ENCODE results near the gene RBM26. TPM values are rescaled to one million over a fixed set of nuclear protein-coding genes. Genes with fewer than 3 reads are reported as not detected.
A peak's percentile ranks its signal among the peaks of the same experiment; 100 is the strongest.

The RBM26 gene
- polyA plus RNA-seq, 3 donors, result 3.5 to 25.3 (median 5.0) TPM

DNA sequence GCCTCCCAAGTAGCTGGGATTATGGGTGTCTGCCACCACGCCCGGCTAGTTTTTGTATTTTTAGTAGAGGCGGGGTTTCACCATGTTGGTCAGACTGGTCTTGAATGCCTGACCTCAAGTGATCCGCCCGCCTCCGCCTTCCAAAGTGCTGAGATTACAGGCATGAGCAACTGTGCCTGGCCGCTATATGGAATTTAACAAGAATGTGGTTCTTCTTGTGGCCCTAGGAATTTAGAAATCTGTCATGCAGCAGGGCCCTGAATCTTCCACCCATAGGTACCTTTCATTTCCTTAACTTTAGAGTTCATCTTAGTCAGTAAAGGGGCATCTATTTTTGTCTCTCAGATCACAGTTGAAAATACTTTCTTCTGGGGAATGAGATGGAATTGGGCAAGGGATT lies 49.3 kb upstream of the RBM26 start:
- no peak overlapping the region for H3K27ac Mint-ChIP-seq
- Histone ChIP-seq H3K79me2 (ENCODE audit: insufficient read depth, low read length) (no peaks in the 10 kb centered on the region), H3K27ac (ENCODE audit: low read depth in 1 of 2, low read length in 2 of 2) (no peak overlapping the region), H3K4me2 (replicated peaks; ENCODE audit: extremely low read depth, low read length, poor library complexity, severe bottlenecking) (no peak overlapping the region), H3K36me3 (replicated peaks in 1 of 2; ENCODE audit: control insufficient read depth in 1 of 2, insufficient read depth in 2 of 2, low read length in 2 of 2) (no peaks in the 10 kb centered on the region), H3K9me3 (replicated peaks in 1 of 2; ENCODE audit: control insufficient read depth in 1 of 2, insufficient read depth in 1 of 2, low read length in 2 of 2) (no peaks in the 10 kb centered on the region), H3K4me3 (replicated peaks in 1 of 3; ENCODE audit: low read depth in 2 of 3, low read length in 3 of 3) (no peak overlapping the region), H4K20me1 (ENCODE audit: insufficient read depth, low read length) (no peaks in the 10 kb centered on the region), H3K27me3 (ENCODE audit: control insufficient read depth in 2 of 2, insufficient read depth in 2 of 2, low read length in 2 of 2) (peaks cover 11 to 19% of the 10 kb centered on the region in 2 donors), H3K4me1 (ENCODE audit: control insufficient read depth in 1 of 2, insufficient read depth in 2 of 2, low read length in 2 of 2) (no peaks in the 10 kb centered on the region), H2AFZ (ENCODE audit: insufficient read depth, low read depth, low read length, poor library complexity, severe bottlenecking) (no peak overlapping the region), H3K9ac (ENCODE audit: insufficient read depth, low read length, poor library complexity, severe bottlenecking) (no peak overlapping the region)
- H3K4me3 Mint-ChIP-seq, result no peak overlapping the region
- H3K4me1 Mint-ChIP-seq, result no peaks in the 10 kb centered on the region
- no peak for DNase-seq
- no peaks in the 10 kb centered on the region for H3K36me3 Mint-ChIP-seq
- intact Hi-C loops (cut with micrococcal nuclease), result no loop called here
- peaks cover 0 to 1% (median 0%) of the 10 kb centered on the region in 7 donors for H3K9me3 Mint-ChIP-seq
- 93% methylated on average over 6 of the region's 7 CpGs for WGBS (ENCODE audit: insufficient coverage)
- TF ChIP-seq, protein P1, sequence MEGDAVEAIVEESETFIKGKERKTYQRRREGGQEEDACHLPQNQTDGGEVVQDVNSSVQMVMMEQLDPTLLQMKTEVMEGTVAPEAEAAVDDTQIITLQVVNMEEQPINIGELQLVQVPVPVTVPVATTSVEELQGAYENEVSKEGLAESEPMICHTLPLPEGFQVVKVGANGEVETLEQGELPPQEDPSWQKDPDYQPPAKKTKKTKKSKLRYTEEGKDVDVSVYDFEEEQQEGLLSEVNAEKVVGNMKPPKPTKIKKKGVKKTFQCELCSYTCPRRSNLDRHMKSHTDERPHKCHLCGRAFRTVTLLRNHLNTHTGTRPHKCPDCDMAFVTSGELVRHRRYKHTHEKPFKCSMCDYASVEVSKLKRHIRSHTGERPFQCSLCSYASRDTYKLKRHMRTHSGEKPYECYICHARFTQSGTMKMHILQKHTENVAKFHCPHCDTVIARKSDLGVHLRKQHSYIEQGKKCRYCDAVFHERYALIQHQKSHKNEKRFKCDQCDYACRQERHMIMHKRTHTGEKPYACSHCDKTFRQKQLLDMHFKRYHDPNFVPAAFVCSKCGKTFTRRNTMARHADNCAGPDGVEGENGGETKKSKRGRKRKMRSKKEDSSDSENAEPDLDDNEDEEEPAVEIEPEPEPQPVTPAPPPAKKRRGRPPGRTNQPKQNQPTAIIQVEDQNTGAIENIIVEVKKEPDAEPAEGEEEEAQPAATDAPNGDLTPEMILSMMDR (IDR thresholded peaks at IDR 0.05), result no peak
- H3K27me3 Mint-ChIP-seq (ENCODE audit: low read depth in 3 of 3), result peaks cover 17 to 33% (median 21%) of the 10 kb centered on the region in 3 donors

DNA sequence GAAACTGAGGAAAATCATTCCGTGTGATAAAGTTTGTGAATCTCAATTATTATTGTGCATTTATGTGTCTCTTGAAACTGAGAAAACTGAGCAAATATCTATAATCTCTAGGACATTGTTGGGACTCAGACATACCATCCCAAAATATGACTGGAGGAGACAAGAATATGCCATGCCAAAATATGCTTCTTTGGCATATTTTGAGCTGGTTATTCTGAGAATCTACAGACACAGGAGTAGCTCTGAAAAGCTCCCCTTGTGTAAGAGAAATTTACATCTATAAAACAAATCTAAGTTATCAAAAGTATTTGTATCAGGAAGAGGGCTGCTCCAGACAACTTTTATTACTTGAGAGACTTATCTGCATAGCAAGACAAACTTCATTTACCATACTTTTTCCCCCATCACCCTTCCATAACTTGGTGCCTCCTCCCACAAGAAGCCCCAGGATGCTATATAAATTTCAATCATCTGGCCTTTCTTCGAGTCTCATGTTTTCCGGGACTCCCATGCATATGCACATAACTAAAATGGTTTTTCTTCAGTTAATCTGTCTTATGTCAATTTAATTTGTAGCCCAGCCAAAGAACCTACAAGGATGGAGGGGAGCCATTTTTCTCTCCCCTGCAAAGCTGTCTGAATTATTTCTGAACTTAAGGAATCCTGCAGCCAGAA lies 46.3 kb upstream of the RBM26 start:
- Histone ChIP-seq H3K79me2 (ENCODE audit: insufficient read depth, low read length) (no peaks in the 10 kb centered on the region), H3K27ac (ENCODE audit: low read depth in 1 of 2, low read length in 2 of 2) (no peak overlapping the region), H2AFZ (ENCODE audit: insufficient read depth, low read depth, low read length, poor library complexity, severe bottlenecking) (no peak overlapping the region), H3K9me3 (replicated peaks in 1 of 2; ENCODE audit: control insufficient read depth in 1 of 2, insufficient read depth in 1 of 2, low read length in 2 of 2) (no peaks in the 10 kb centered on the region), H3K4me3 (replicated peaks in 1 of 3; ENCODE audit: low read depth in 2 of 3, low read length in 3 of 3) (no peak overlapping the region), H3K4me1 (ENCODE audit: control insufficient read depth in 1 of 2, insufficient read depth in 2 of 2, low read length in 2 of 2) (no peaks in the 10 kb centered on the region), H3K4me2 (replicated peaks; ENCODE audit: extremely low read depth, low read length, poor library complexity, severe bottlenecking) (no peak overlapping the region), H3K9ac (ENCODE audit: insufficient read depth, low read length, poor library complexity, severe bottlenecking) (no peak overlapping the region), H4K20me1 (ENCODE audit: insufficient read depth, low read length) (no peaks in the 10 kb centered on the region), H3K36me3 (replicated peaks in 1 of 2; ENCODE audit: control insufficient read depth in 1 of 2, insufficient read depth in 2 of 2, low read length in 2 of 2) (no peaks in the 10 kb centered on the region), H3K27me3 (ENCODE audit: control insufficient read depth in 2 of 2, insufficient read depth in 2 of 2, low read length in 2 of 2) (peaks cover 13 to 24% of the 10 kb centered on the region in 2 donors)
- Mint-ChIP-seq H3K36me3 (no peaks in the 10 kb centered on the region), H3K4me1 (peaks cover 4% of the 10 kb centered on the region), H3K4me3 (peak overlapping the region in 1 of 2 donors; percentile 0), H3K27ac (no peak overlapping the region), H3K27me3 (ENCODE audit: low read depth in 3 of 3) (peaks cover 14 to 33% (median 17%) of the 10 kb centered on the region in 3 donors), H3K9me3 (peaks cover 0 to 6% (median 5%) of the 10 kb centered on the region in 7 donors)
- 100% methylated on average over 1 of the region's 3 CpGs for WGBS (ENCODE audit: insufficient coverage)
- TF ChIP-seq, protein P1 (IDR thresholded peaks at IDR 0.05), result no peak
- intact Hi-C loops (cut with micrococcal nuclease), result no loop called here
- DNase-seq, result no peak

Measured in CD14-positive monocyte (primary cell).